ENCODE results near the gene GTPBP2.

GTPBP2 gene

GRCh38 chr6:43584892-43585570, 44.0 kb downstream of the GTPBP2 start:
- DNase-seq (ENCODE audit: low read depth, low spot score), result no peak
- H3K27ac ChIP-seq, result no peak overlapping the region

GRCh38 chr6:43582911-43583310, 46.2 kb downstream of the GTPBP2 start:
- no peak overlapping the region for H3K27ac ChIP-seq
- DNase-seq (ENCODE audit: low read depth, low spot score), result no peak

GRCh38 chr6:43579171-43579570, 49.9 kb downstream of the GTPBP2 start:
- peak overlapping the region; percentile 44 for H3K27ac ChIP-seq
- no peak for DNase-seq (ENCODE audit: low read depth, low spot score)

GRCh38 chr6:43578748-43579147, 50.3 kb downstream of the GTPBP2 start:
- peak overlapping the region; percentile 44 for H3K27ac ChIP-seq
- no peak for DNase-seq (ENCODE audit: low read depth, low spot score)

- peak within 1 kb of the TSS; percentile 94 for H3K27ac ChIP-seq
- DNase-seq (ENCODE audit: low read depth, low spot score), result peak; percentile 70
Measured at GRCh38 chr6:43575772-43576551, 53.1 kb downstream of the GTPBP2 start, which contains the start of the genes POLH and XPO5. Gene POLH, plus strand, starts transcription at chr6:43576185. Its CDS starts 6,135 bp downstream, at chr6:43582320. Gene XPO5, minus strand, starts transcription at chr6:43576038. Its CDS starts 174 bp downstream, at chr6:43575864.

- peak overlapping the region; percentile 94 for H3K27ac ChIP-seq
- DNase-seq (ENCODE audit: low read depth, low spot score), result no peak
Measured at GRCh38 chr6:43575105-43575771, 53.8 kb downstream of the GTPBP2 start.

- H3K27ac ChIP-seq, result peak overlapping the region; percentile 88
- DNase-seq (ENCODE audit: low read depth, low spot score), result no peak
Measured at GRCh38 chr6:43572015-43572414, 57.0 kb downstream of the GTPBP2 start.

- peak; percentile 52 for DNase-seq (ENCODE audit: low read depth, low spot score)
- peak overlapping the region; percentile 88 for H3K27ac ChIP-seq
Measured at GRCh38 chr6:43570876-43571441, 58.1 kb downstream of the GTPBP2 start.

Data from epithelial cell of prostate (primary cell).